B cell (primary cell): ENCODE measurements around the gene ZNF672. TPM values are rescaled to one million over a fixed set of nuclear protein-coding genes. Genes with fewer than 3 reads are reported as not detected.

Source experiments
- ATAC-seq: fragments of 200-7000 bp; cut with Tn5 transposase; one replicate; pipeline ENCODE4 v1.10.0; 2021; ENCODE audit warnings: low read depth, mild to moderate bottlenecking, moderate number of reproducible peaks, moderate library complexity
- CTCF ChIA-PET: fragments of 350-600 bp; sonication (Branson Sonifier 250); formaldehyde crosslinking; loops from one replicate; lab custom pipeline; 2021; ENCODE audit warnings: antibody characterized with exemption, inconsistent platforms; lab: Charles Lee
- POLR2A ChIA-PET: fragments of 350-600 bp; sonication (Branson Sonifier 250); formaldehyde crosslinking; loops from one replicate; lab custom pipeline; 2021; ENCODE audit warnings: antibody characterized with exemption; lab: Charles Lee
- DNase-seq: peaks from one replicate; pipeline ENCODE4 v3.0.0; 2013
- H2AFZ ChIP-seq: 2 replicates; pipeline ENCODE4 v1.6.1; 2012; ENCODE audit warnings: mild to moderate bottlenecking, low read depth, low read length; ENCODE audit not compliant: insufficient read depth, poor library complexity, severe bottlenecking
- H3K27ac ChIP-seq, 2 donors: 1 replicate in 1 of 2; 2 replicates in 1 of 2; pipeline ENCODE4 v1.5.1; 2012 to 2013; ENCODE audit warnings: low read length in 2 of 2, mild to moderate bottlenecking in 2 of 2, moderate library complexity in 1 of 2
- H3K27me3 ChIP-seq, 4 experiments: fragments of 200-600 bp in 1 of 4; sonication (generic) in 1 of 4; replicated peaks in 1 of 4; 1 replicate in 2 of 4; 2 replicates in 2 of 4; pipeline versions ENCODE4 v1.6.1 to v1.7.0; 2013 to 2016; ENCODE audit warnings: low read length in 3 of 4, mild to moderate bottlenecking in 2 of 4, mixed read lengths in 1 of 4, moderate library complexity in 1 of 4; ENCODE audit not compliant: insufficient read depth in 4 of 4, control insufficient read depth in 3 of 4; ENCODE audit errors: control extremely low read depth in 1 of 4
- H3K36me3 ChIP-seq, 2 experiments: replicated peaks in 1 of 2; 1 replicate in 1 of 2; 2 replicates in 1 of 2; pipeline versions ENCODE4 v1.6.1 to v1.7.1; 2013; ENCODE audit warnings: low read length in 1 of 2; ENCODE audit not compliant: insufficient read depth in 2 of 2, control insufficient read depth in 1 of 2; ENCODE audit errors: control extremely low read depth in 1 of 2, extremely low read depth in 1 of 2
- H3K4me1 ChIP-seq, 2 donors: fragments of 200-600 bp in 1 of 2; sonication (generic) in 1 of 2; 1 replicate in 1 of 2; 2 replicates in 1 of 2; pipeline versions ENCODE4 v1.5.1 to v1.6.1; 2013 to 2017; ENCODE audit warnings: low read length in 2 of 2; ENCODE audit not compliant: control insufficient read depth in 2 of 2, insufficient read depth in 2 of 2
- H3K4me2 ChIP-seq: replicated peaks from 2 replicates; pipeline ENCODE3; 2012; ENCODE audit warnings: mild to moderate bottlenecking, low read depth, low read length; ENCODE audit not compliant: poor library complexity, severe bottlenecking
- H3K4me3 ChIP-seq, 5 experiments: fragments of 200-600 bp in 1 of 5; sonication (generic) in 1 of 5; 1 replicate in 3 of 5; 2 replicates in 2 of 5; pipeline versions ENCODE4 v1.5.1 to v1.7.0; 2011 to 2016; ENCODE audit warnings: low read length in 4 of 5, mild to moderate bottlenecking in 4 of 5, low read depth in 2 of 5, control low read depth in 1 of 5, moderate library complexity in 1 of 5; ENCODE audit not compliant: insufficient read depth in 1 of 5; ENCODE audit errors: control extremely low read depth in 1 of 5, extremely low read depth in 1 of 5
- H3K79me2 ChIP-seq: fragments of 200-600 bp; sonication (generic); one replicate; pipeline ENCODE4 v1.6.0; 2016; ENCODE audit warnings: low read length; ENCODE audit not compliant: control insufficient read depth, insufficient read depth
- H3K9ac ChIP-seq: fragments of 200-600 bp; sonication (generic); 2 replicates; pipeline ENCODE4 v1.6.1; 2017; ENCODE audit warnings: mild to moderate bottlenecking, low read length, moderate library complexity
- H3K9me3 ChIP-seq, 3 donors: one replicate each; pipeline versions ENCODE4 v1.6.1 to v1.7.1; 2013; ENCODE audit warnings: low read length in 2 of 3; ENCODE audit not compliant: control insufficient read depth in 2 of 3, insufficient read depth in 1 of 3; ENCODE audit errors: control extremely low read depth in 1 of 3
- H4K20me1 ChIP-seq: 2 replicates; pipeline ENCODE4 v1.6.0; 2012; ENCODE audit warnings: mild to moderate bottlenecking, low read length; ENCODE audit not compliant: insufficient read depth, control insufficient read depth, poor library complexity, severe bottlenecking
- H3K27ac Mint-ChIP-seq: one replicate; pipeline ENCODE4 v1.8.0; 2021; ENCODE audit warnings: mixed read lengths
- H3K27me3 Mint-ChIP-seq: one replicate; pipeline ENCODE4 v1.8.0; 2021; ENCODE audit warnings: mixed read lengths
- H3K4me1 Mint-ChIP-seq: one replicate; pipeline ENCODE4 v1.8.0; 2021; ENCODE audit warnings: mixed read lengths
- H3K4me3 Mint-ChIP-seq: one replicate; pipeline ENCODE4 v1.8.0; 2021; ENCODE audit warnings: mixed read lengths
- H3K9me3 Mint-ChIP-seq: one replicate; pipeline ENCODE4 v1.8.0; 2022; ENCODE audit warnings: mixed read lengths; ENCODE audit not compliant: insufficient read depth
- EZH2 ChIP-seq: IDR thresholded peaks from 2 replicates; pipeline ENCODE4 v1.6.1; 2012; ENCODE audit warnings: borderline replicate concordance, low read depth, mild to moderate bottlenecking, moderate library complexity, low read length; ENCODE audit not compliant: insufficient read depth, poor library complexity, severe bottlenecking
- WGBS: methylation state at CpG from one replicate; pipeline ENCODE4 v1.1.5; 2013; ENCODE audit warnings: missing lambda C conversion rate; ENCODE audit not compliant: insufficient coverage; 5-methylcytosine and 5-hydroxymethylcytosine counted together
- intact Hi-C: fragments of 100-400 bp; cut with micrococcal nuclease; formaldehyde crosslinking; loops from one replicate; pipeline ENCODE4 v1.10.0; 2022
- polyA plus RNA-seq: library from polyadenylated mRNA; depleted of rRNA; stranded (reverse); fragments of >200 nt; gene quantifications from 2 replicates; pipeline ENCODE4 v1.2.3, GENCODE V29; 2012
- total RNA-seq, 2 donors: library from RNA; stranded (reverse); fragments of 120-200 nt in 1 of 2; gene quantifications; 1 replicate in 1 of 2; 2 replicates in 1 of 2; pipeline versions ENCODE4 v1.2.3 to v1.2.4, GENCODE V29; 2013 to 2022
- TF ChIP-seq, protein P1 (sequence below): fragments of 200-600 bp; IDR thresholded peaks from one replicate; pipeline ENCODE4 v1.8.0; 2022; ENCODE audit warnings: antibody characterized with exemption, mild to moderate bottlenecking

ZNF672 gene
- total and polyA plus RNA-seq, 2 donors (not counting 1 experiment from before 2014, with no cell fraction given): 46.4 to 56.3 TPM

DNA sequence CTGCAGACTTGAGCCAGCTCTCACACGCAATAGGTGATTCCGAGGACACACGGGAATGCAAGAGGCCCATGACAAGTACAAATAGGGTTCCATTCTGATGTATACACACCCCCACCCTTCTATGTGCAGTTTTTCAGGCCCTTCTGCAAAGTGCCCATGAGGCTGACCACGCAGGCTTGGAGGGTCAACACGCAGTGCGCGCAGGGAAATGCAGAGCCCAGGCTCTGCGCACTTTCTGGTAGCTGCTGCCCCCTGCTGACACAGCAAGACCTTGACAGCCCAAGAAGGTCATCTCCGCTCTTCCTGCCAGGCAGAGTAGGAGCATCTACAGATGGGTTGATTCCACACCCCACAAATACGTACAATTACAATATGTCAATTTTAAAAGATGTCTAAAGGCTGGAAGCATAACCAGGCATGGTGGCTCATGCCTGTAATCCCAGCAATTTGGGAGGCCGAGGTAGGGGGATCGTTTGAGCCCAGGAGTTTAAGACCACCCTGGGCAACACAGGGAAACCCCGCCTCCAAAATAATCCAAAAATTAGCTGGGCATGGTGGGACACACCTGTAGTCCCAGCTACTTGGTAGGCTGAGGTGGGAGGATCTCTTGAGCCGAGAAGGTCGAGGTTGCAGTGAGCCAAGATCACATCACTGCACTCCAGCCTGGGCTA, 30.8 kb upstream of the ZNF672 start:
- no peak overlapping the region for H3K9ac ChIP-seq
- DNase-seq: peak; percentile 77
- WGBS: 53% methylated on average over 11 of the region's 15 CpGs
- Mint-ChIP-seq H3K27ac (peak overlapping the region; percentile 99), H3K4me3 (peak overlapping the region; percentile 57), H3K27me3 (no peaks in the 10 kb centered on the region), H3K9me3 (peaks cover 4% of the 10 kb centered on the region), H3K4me1 (peaks cover 46% of the 10 kb centered on the region)
- no peak overlapping the region for H3K27ac ChIP-seq
- H3K79me2 ChIP-seq: peaks cover 11% of the 10 kb centered on the region
- no peak for TF ChIP-seq EZH2
- TF ChIP-seq, protein P1, sequence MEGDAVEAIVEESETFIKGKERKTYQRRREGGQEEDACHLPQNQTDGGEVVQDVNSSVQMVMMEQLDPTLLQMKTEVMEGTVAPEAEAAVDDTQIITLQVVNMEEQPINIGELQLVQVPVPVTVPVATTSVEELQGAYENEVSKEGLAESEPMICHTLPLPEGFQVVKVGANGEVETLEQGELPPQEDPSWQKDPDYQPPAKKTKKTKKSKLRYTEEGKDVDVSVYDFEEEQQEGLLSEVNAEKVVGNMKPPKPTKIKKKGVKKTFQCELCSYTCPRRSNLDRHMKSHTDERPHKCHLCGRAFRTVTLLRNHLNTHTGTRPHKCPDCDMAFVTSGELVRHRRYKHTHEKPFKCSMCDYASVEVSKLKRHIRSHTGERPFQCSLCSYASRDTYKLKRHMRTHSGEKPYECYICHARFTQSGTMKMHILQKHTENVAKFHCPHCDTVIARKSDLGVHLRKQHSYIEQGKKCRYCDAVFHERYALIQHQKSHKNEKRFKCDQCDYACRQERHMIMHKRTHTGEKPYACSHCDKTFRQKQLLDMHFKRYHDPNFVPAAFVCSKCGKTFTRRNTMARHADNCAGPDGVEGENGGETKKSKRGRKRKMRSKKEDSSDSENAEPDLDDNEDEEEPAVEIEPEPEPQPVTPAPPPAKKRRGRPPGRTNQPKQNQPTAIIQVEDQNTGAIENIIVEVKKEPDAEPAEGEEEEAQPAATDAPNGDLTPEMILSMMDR: peak; percentile 92
- CTCF ChIA-PET: interaction anchor here (0.7 to 7.6 kb wide), 17 partner anchors 12 to 564 kb away, joined by 3 to 315 read pairs (median 11); partner anchors contain the start of genes OR14I1, SH3BP5L and ZNF672
- no peaks in the 10 kb centered on the region for H4K20me1 ChIP-seq
- no peaks in the 10 kb centered on the region for H3K27me3 ChIP-seq
- intact Hi-C loops: loop anchor here (1.0 kb wide), 3 partner anchors 104 to 403 kb away; no protein-coding TSS in a partner anchor
- ATAC-seq: peak; percentile 56
- peaks cover 47 to 54% of the 10 kb centered on the region in 2 donors for H3K4me1 ChIP-seq
- peaks cover 1 to 40% (median 15%) of the 10 kb centered on the region in 3 donors for H3K9me3 ChIP-seq
- peaks cover 0 to 11% of the 10 kb centered on the region in 2 experiments for H3K36me3 ChIP-seq
- H3K4me2 ChIP-seq: peak overlapping the region; percentile 78
- POLR2A ChIA-PET: interaction anchor here (1.2 kb wide), 1 partner anchor 184 kb away, joined by 5 read pairs; no protein-coding TSS in a partner anchor
- H3K4me3 ChIP-seq: no peak overlapping the region
- no peak overlapping the region for H2AFZ ChIP-seq

DNA sequence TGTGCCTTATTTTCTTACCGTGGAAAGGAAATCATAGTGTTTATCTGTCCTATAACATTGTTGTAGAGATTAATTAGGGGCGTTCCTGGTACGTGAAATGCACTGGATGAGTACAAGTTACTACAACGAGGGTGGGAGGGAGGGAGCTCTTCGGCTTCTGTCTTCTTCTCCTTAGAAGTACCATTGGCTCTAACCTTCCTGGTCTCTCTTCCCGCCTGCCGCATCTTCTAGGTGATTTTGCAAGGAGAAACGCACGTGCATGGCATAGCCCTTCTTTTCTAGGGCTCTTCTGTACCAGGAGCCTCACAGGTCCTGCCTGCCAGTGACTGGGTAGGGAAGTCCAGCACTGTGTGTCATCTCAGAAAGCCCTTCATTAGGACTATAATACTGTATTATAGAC, 29.1 kb upstream of the ZNF672 start:
- Histone ChIP-seq H3K4me3 (no peak overlapping the region), H3K4me1 (peaks cover 40 to 46% of the 10 kb centered on the region in 2 donors), H3K36me3 (peaks cover 2 to 28% of the 10 kb centered on the region in 2 experiments), H3K9ac (no peak overlapping the region), H3K79me2 (peaks cover 2% of the 10 kb centered on the region), H3K4me2 (no peak overlapping the region), H4K20me1 (no peaks in the 10 kb centered on the region), H2AFZ (no peak overlapping the region), H3K27me3 (no peaks in the 10 kb centered on the region), H3K27ac (no peak overlapping the region), H3K9me3 (peaks cover 0 to 24% (median 6%) of the 10 kb centered on the region in 3 donors)
- Mint-ChIP-seq H3K4me1 (peaks cover 42% of the 10 kb centered on the region), H3K9me3 (no peaks in the 10 kb centered on the region), H3K4me3 (no peak overlapping the region), H3K27me3 (no peaks in the 10 kb centered on the region), H3K27ac (no peak overlapping the region)
- DNase-seq: no peak
- TF ChIP-seq EZH2: no peak
- TF ChIP-seq, protein P1: no peak
- ChIA-PET CTCF (interaction anchor here (1.9 to 7.6 kb wide), 4 partner anchors 16 to 190 kb away, joined by 7 to 315 read pairs (median 174); partner anchors contain the start of gene OR14I1), POLR2A (no interaction called here)
- ATAC-seq: no peak
- intact Hi-C loops: no loop called here
- WGBS: 96% methylated on average over 4 of the region's 9 CpGs
